A673 (cell line): ENCODE measurements around the gene BNC2. TPM values are rescaled to one million over a fixed set of nuclear protein-coding genes. Genes with fewer than 3 reads are reported as not detected.

ENCODE experiments used
- BruUV-seq: library from RNA; stranded (reverse); fragments of 400-500 nt; replicated peaks from 2 replicates; lab custom pipeline; 2021; lab: Mats Ljungman, UMichigan
- CTCF ChIA-PET: fragments of 300-600 bp; sonication (Branson Sonifier 250); formaldehyde crosslinking; loops from one replicate; lab custom pipeline; 2022; ENCODE audit warnings: antibody characterized with exemption; lab: Charles Lee
- POLR2A ChIA-PET: fragments of 300-600 bp; sonication (Branson Sonifier 250); formaldehyde crosslinking; loops from one replicate; lab custom pipeline; 2022; ENCODE audit warnings: antibody characterized with exemption; ENCODE audit not compliant: low non-redundant PET; lab: Charles Lee
- DNase-seq: peaks from one replicate; pipeline ENCODE4 v3.0.0-alpha.2; 2015; ENCODE audit warnings: low spot score
- H3K27ac ChIP-seq: fragments of 200-600 bp; sonication (generic); 2 replicates; pipeline ENCODE4 v1.5.1; 2016; ENCODE audit warnings: mixed run types, low read depth, mild to moderate bottlenecking, mixed read lengths, antibody characterized with exemption, low read length; ENCODE audit not compliant: poor library complexity, severe bottlenecking
- H3K27me3 ChIP-seq: fragments of 200-600 bp; sonication (generic); replicated peaks from 2 replicates; pipeline ENCODE4 v1.6.1; 2017; ENCODE audit warnings: mixed run types, low read depth, mild to moderate bottlenecking, mixed read lengths, antibody characterized with exemption, low read length; ENCODE audit not compliant: insufficient read depth, poor library complexity
- H3K36me3 ChIP-seq: fragments of 200-600 bp; sonication (generic); 2 replicates; pipeline ENCODE4 v1.6.1; 2016; ENCODE audit warnings: mixed run types, mild to moderate bottlenecking, mixed read lengths, antibody characterized with exemption, low read length; ENCODE audit not compliant: insufficient read depth, poor library complexity, severe bottlenecking
- H3K4me1 ChIP-seq: fragments of 200-600 bp; sonication (generic); 2 replicates; pipeline ENCODE4 v1.6.1; 2017; ENCODE audit warnings: mixed run types, mild to moderate bottlenecking, mixed read lengths, antibody characterized with exemption, low read length; ENCODE audit not compliant: insufficient read depth, poor library complexity, severe bottlenecking
- H3K4me3 ChIP-seq: fragments of 200-600 bp; sonication (generic); 2 replicates; pipeline ENCODE4 v1.5.1; 2016; ENCODE audit warnings: low read depth, mixed run types, mild to moderate bottlenecking, mixed read lengths, low read length; ENCODE audit not compliant: poor library complexity, severe bottlenecking
- H3K9me3 ChIP-seq: fragments of 200-600 bp; sonication (generic); 2 replicates; pipeline ENCODE4 v1.6.1; 2016; ENCODE audit warnings: mixed run types, low read depth, mild to moderate bottlenecking, mixed read lengths, antibody characterized with exemption, low read length; ENCODE audit not compliant: poor library complexity, severe bottlenecking
- EZH2 ChIP-seq: fragments of 200-600 bp; sonication (generic); IDR thresholded peaks from 2 replicates; pipeline ENCODE4 v1.6.1; 2017; ENCODE audit warnings: borderline replicate concordance, low read depth, mild to moderate bottlenecking, mixed read lengths, antibody characterized with exemption, low read length; ENCODE audit not compliant: poor library complexity, severe bottlenecking
- intact Hi-C: fragments of 100-400 bp; cut with micrococcal nuclease; formaldehyde crosslinking; loops from one replicate; pipeline ENCODE4 v1.10.0; 2022; ENCODE audit not compliant: unreplicated experiment
- total RNA-seq: library from RNA; stranded (reverse); gene quantifications from 2 replicates; pipeline ENCODE4 v1.2.3, GENCODE V29; 2021
- TF ChIP-seq, protein P1 (sequence below): fragments of 300-800, 200-600 bp; sonication (generic); conservative IDR thresholded peaks from 2 replicates; pipeline ENCODE4 v1.5.1; 2017; ENCODE audit warnings: low read depth, mild to moderate bottlenecking, antibody characterized with exemption, low read length, moderate library complexity, mixed read lengths

Gene BNC2
- total RNA-seq, 1 experiment from 2014 or later, result 0.45 TPM

GRCh38 chr9:16755467-16756160 lies 114.9 kb downstream of the BNC2 start:
- H3K27ac ChIP-seq, result no peak overlapping the region
- intact Hi-C loops, result no loop called here
- no peak for DNase-seq
- H3K9me3 ChIP-seq, result no peaks in the 10 kb centered on the region
- no peaks in the 10 kb centered on the region for H3K27me3 ChIP-seq
- ChIA-PET POLR2A (no interaction called here), CTCF (no interaction called here)
- TF ChIP-seq EZH2, result no peak
- TF ChIP-seq, protein P1, sequence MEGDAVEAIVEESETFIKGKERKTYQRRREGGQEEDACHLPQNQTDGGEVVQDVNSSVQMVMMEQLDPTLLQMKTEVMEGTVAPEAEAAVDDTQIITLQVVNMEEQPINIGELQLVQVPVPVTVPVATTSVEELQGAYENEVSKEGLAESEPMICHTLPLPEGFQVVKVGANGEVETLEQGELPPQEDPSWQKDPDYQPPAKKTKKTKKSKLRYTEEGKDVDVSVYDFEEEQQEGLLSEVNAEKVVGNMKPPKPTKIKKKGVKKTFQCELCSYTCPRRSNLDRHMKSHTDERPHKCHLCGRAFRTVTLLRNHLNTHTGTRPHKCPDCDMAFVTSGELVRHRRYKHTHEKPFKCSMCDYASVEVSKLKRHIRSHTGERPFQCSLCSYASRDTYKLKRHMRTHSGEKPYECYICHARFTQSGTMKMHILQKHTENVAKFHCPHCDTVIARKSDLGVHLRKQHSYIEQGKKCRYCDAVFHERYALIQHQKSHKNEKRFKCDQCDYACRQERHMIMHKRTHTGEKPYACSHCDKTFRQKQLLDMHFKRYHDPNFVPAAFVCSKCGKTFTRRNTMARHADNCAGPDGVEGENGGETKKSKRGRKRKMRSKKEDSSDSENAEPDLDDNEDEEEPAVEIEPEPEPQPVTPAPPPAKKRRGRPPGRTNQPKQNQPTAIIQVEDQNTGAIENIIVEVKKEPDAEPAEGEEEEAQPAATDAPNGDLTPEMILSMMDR, result no peak
- BruUV-seq, result no TSS peak
- H3K4me1 ChIP-seq, result no peaks in the 10 kb centered on the region
- no peaks in the 10 kb centered on the region for H3K36me3 ChIP-seq
- H3K4me3 ChIP-seq, result no peak overlapping the region

DNA sequence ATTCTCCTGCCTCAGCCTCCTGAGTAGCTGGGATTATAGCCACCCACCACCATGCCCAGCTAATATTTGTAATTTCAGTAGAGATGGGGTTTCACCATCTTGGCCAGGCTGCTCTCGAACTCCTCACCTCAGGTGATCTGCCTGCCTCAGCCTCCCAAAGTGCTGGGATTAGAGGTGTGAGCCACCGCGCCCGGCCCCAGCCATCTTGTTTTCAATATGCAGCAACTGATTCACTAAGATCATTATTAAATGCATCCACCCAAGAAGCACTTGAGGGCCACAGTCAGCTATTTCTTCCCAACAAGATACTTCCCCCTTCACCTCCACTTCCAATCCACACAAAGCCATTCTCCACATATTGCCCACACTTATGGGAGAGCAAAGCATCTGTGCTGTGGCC lies 115.8 kb downstream of the BNC2 start:
- no peaks in the 10 kb centered on the region for H3K27me3 ChIP-seq

GRCh38 chr9:16753256-16753655 lies 117.2 kb downstream of the BNC2 start:
- Histone ChIP-seq H3K9me3 (no peaks in the 10 kb centered on the region), H3K4me1 (no peaks in the 10 kb centered on the region), H3K4me3 (no peak overlapping the region), H3K27ac (no peak overlapping the region), H3K36me3 (no peaks in the 10 kb centered on the region), H3K27me3 (no peaks in the 10 kb centered on the region)
- ChIA-PET POLR2A (no interaction called here), CTCF (no interaction called here)
- DNase-seq, result no peak
- TF ChIP-seq EZH2, result no peak
- TF ChIP-seq, protein P1, result no peak
- intact Hi-C loops, result no loop called here
- no TSS peak for BruUV-seq

More for the DNA sequence above, 115.8 kb downstream of the BNC2 start:
- Histone ChIP-seq H3K9me3 (no peaks in the 10 kb centered on the region), H3K4me1 (no peaks in the 10 kb centered on the region), H3K4me3 (no peak overlapping the region), H3K27ac (no peak overlapping the region), H3K36me3 (no peaks in the 10 kb centered on the region)
- intact Hi-C loops, result no loop called here
- TF ChIP-seq EZH2, result no peak
- TF ChIP-seq, protein P1, result no peak
- CTCF ChIA-PET, result no interaction called here
- no peak for DNase-seq
- no TSS peak for BruUV-seq
- POLR2A ChIA-PET, result no interaction called here
